Peyer's patch (tissue), 4 donors: ENCODE results near the gene ASPHD2. TPM values are rescaled to one million over a fixed set of nuclear protein-coding genes. Genes with fewer than 3 reads are reported as not detected.

Source experiments
- DNase-seq, 3 donors: peaks; one replicate each; pipeline ENCODE4 v3.0.0-alpha.2; 2017 to 2019
- H3K27ac ChIP-seq, 4 donors: fragments of 200-600 bp; sonication (generic); one replicate each; pipeline ENCODE4 v1.5.1; 2016 to 2019
- H3K27me3 ChIP-seq, 2 donors: fragments of 200-600 bp; sonication (generic); one replicate each; pipeline ENCODE4 v1.5.1; 2019
- H3K36me3 ChIP-seq, 3 donors: fragments of 200-600 bp; sonication (generic); one replicate each; pipeline ENCODE4 v1.5.1; 2016 to 2019
- H3K4me1 ChIP-seq, 4 donors: fragments of 200-600 bp; sonication (generic); one replicate each; pipeline ENCODE4 v1.5.1; 2016 to 2019
- H3K4me3 ChIP-seq, 4 donors: fragments of 200-600 bp; sonication (generic); 1 replicate in 3 of 4; 2 replicates in 1 of 4; pipeline ENCODE4 v1.5.1; 2016 to 2019; ENCODE audit warnings: mild to moderate bottlenecking in 1 of 4
- H3K9me3 ChIP-seq, 4 donors: fragments of 200-600 bp; sonication (generic); one replicate each; pipeline ENCODE4 v1.5.1; 2016 to 2019; ENCODE audit warnings: mild to moderate bottlenecking in 1 of 4
- CTCF ChIP-seq, 6 experiments: fragments of 450-650 bp in 4 of 6; fragments of 200-600 bp in 2 of 6; sonication (generic) in 1 of 6; IDR thresholded peaks; one replicate each; pipeline ENCODE4 v1.5.1; 2017 to 2019; ENCODE audit warnings: antibody characterized with exemption in 6 of 6, mild to moderate bottlenecking in 3 of 6, moderate library complexity in 1 of 6
- POLR2A ChIP-seq, 2 donors: fragments of 450-650 bp; IDR thresholded peaks; one replicate each; pipeline ENCODE4 v1.5.1; 2017; ENCODE audit warnings: antibody characterized with exemption in 2 of 2, mild to moderate bottlenecking in 2 of 2, moderate library complexity in 2 of 2
- total RNA-seq, 4 donors: library from RNA; depleted of rRNA; stranded (reverse); fragments of >200 nt; gene quantifications; one replicate each; pipeline ENCODE4 v1.1.0, GENCODE V29; 2016

Gene ASPHD2
- total RNA-seq, 4 donors from 2014 or later = 0.95 to 6.6 (median 1.4) TPM

DNA sequence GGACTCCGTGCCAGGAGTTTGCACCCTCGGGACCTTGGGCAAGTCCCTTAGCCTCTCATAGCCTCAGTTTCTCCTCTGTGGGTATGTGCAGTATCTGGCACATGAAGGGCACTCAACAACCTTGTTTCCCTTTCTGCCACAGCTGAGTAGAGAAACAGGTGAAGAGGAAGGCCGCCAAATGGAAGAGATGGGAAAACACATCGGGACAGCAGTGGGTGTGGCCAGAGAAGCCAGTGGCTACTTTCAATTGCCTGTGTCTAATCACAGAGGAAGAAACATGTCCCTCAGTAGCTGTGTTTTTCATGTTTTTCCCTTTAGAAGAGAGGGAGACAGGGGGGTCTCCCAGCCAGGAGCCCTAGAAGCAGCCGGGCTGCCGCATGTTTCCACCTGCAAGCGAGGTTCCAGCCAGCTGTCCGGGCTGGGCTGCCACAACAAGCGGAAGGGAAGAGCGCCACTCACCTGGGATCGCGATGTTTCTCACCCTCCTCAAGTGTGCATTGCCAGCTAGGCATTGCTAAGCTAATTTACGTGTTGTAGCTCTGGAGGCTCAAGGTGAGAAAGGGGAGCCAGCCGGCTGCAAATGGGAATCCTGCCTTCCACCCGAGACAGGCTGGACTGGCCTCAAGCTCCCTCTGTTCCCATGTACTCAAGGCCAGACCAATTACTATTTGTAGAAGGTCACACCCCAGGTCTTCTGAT lies 16.7 kb downstream of the ASPHD2 start:
- no peaks in the 10 kb centered on the region for H3K9me3 ChIP-seq
- no peak for DNase-seq
- H3K27ac ChIP-seq = no peak overlapping the region
- no peaks in the 10 kb centered on the region for H3K27me3 ChIP-seq
- no peak overlapping the region for H3K4me3 ChIP-seq
- no peaks in the 10 kb centered on the region for H3K36me3 ChIP-seq
- TF ChIP-seq POLR2A (IDR thresholded peaks at IDR 0.05) = no peak
- no peak for TF ChIP-seq CTCF (IDR thresholded peaks at IDR 0.05)
- H3K4me1 ChIP-seq = no peaks in the 10 kb centered on the region

DNA sequence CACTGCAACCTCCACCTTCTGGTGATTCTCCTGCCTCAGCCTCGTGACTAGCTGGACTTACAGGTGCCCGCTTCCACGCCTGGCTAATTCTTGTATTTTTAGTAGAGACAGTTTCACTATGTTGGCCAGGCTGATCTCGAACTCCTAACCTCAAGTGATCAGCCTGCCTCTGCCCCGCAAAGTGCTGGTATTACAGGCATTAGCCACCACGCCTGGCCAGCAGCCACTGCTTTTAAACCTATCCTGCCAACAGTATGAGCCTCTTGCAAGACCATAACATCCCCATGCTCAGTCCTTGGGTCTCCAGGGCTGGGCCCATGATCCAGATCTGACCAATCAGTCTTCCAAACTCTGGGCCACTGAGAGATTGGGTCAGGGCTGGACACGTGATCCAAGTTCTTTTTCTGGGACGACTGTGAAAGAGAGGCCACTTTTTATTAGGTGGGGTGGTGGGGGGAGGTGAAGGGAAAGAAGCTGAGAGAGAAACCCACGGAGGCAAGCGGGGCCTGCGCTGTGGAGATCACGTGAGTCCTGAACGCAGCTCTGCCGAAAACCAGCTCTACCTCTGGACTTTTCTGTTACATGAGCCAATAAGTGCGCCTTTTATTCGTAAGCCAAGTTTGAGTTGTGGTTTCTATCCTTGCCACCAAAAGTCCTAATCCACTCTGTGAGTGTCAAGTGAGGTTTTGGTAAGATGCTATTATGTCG lies 17.9 kb downstream of the ASPHD2 start:
- no peak for DNase-seq
- no peak for TF ChIP-seq POLR2A (IDR thresholded peaks at IDR 0.05)
- Histone ChIP-seq H3K27me3 (no peaks in the 10 kb centered on the region), H3K4me1 (no peaks in the 10 kb centered on the region), H3K36me3 (peaks cover 0 to 10% (median 0%) of the 10 kb centered on the region in 3 donors), H3K27ac (no peak overlapping the region), H3K9me3 (no peaks in the 10 kb centered on the region), H3K4me3 (no peak overlapping the region)

DNA sequence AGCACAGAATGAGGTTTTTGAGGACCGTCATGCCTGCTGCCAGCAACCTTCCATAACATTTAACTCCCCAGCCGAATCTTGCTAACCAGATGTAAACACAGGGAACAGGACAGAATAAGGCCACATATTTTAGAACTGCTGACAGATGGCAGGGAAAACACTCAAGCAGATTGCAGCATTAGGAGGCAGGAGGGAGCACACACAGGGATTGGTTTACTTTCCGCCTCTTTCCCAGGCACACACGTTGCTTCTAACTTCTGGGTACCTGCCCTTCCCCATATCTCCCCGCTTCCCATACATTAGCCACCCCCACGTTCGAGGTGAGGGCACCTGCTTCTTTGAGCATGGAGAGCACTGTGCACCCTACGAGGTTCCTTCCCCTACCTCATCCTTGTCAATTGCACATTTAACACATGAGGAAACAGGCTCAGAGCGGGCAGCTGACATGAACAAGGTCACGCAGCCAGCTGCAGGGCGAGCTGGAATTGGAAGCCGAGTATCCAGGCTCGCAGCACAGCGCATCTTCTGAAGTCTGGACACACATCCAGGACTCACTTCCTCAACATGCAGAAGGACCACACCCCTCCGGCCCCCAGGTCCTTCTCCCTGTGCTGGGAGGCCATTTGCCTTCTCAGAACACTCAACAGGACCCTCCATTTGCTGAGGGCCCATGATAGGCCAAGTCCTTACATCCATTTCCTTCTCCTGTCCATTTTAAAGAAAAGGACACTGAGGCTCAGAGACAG lies 18.7 kb downstream of the ASPHD2 start:
- Histone ChIP-seq H3K36me3 (peaks cover 0 to 17% (median 0%) of the 10 kb centered on the region in 3 donors), H3K27me3 (no peaks in the 10 kb centered on the region), H3K4me1 (no peaks in the 10 kb centered on the region), H3K9me3 (no peaks in the 10 kb centered on the region), H3K4me3 (no peak overlapping the region), H3K27ac (no peak overlapping the region)
- DNase-seq = no peak
- no peak for TF ChIP-seq CTCF (IDR thresholded peaks at IDR 0.05)
- no peak for TF ChIP-seq POLR2A (IDR thresholded peaks at IDR 0.05)

GRCh38 chr22:26448334-26448733 lies 19.3 kb downstream of the ASPHD2 start:
- H3K27ac ChIP-seq = no peak overlapping the region
- TF ChIP-seq CTCF (IDR thresholded peaks at IDR 0.05) (no peak), POLR2A (IDR thresholded peaks at IDR 0.05) (no peak)
- H3K27me3 ChIP-seq = no peaks in the 10 kb centered on the region
- no peaks in the 10 kb centered on the region for H3K9me3 ChIP-seq
- no peak for DNase-seq
- no peak overlapping the region for H3K4me3 ChIP-seq
- peaks cover 0 to 23% (median 0%) of the 10 kb centered on the region in 3 donors for H3K36me3 ChIP-seq
- no peaks in the 10 kb centered on the region for H3K4me1 ChIP-seq

DNA sequence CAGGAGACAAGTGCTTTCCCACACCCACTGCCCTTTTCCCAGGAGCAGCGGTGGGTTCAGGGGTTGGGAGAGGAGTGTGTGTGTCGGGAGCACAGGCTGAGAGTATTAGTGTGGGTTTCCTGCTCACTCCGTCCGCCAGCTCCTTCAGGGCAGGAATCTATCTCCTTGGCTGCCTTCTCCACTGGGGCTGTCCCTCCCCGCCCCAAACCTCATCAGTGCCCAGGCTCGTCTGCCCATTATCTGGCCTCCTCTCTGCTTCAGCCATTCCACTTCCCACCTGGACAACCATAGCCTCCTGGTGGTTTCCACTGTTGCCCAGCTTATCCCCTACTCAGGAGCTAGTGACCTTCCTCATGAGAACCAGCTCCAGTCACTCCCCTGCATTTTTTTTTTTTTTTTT lies 19.9 kb downstream of the ASPHD2 start:
- DNase-seq = no peak
- no peaks in the 10 kb centered on the region for H3K9me3 ChIP-seq
- no peak overlapping the region for H3K4me3 ChIP-seq
- peaks cover 0 to 29% (median 0%) of the 10 kb centered on the region in 3 donors for H3K36me3 ChIP-seq
- TF ChIP-seq CTCF (IDR thresholded peaks at IDR 0.05) (no peak), POLR2A (IDR thresholded peaks at IDR 0.05) (no peak)
- no peaks in the 10 kb centered on the region for H3K27me3 ChIP-seq
- no peaks in the 10 kb centered on the region for H3K4me1 ChIP-seq
- H3K27ac ChIP-seq = no peak overlapping the region
